Mucosa of rectum (tissue), 2 donors: Measurements from ENCODE around the gene RNF208.

Source experiments
- H3K27ac ChIP-seq, 2 donors: one replicate each; pipeline ENCODE4 v1.7.0; 2013; ENCODE audit warnings: inconsistent platforms in 2 of 2, low read depth in 2 of 2, low read length in 2 of 2
- H3K27me3 ChIP-seq, 2 donors: one replicate each; pipeline ENCODE4 v1.7.0; 2013; ENCODE audit warnings: low read length in 2 of 2; ENCODE audit not compliant: control insufficient read depth in 2 of 2, insufficient read depth in 2 of 2
- H3K36me3 ChIP-seq, 2 donors: one replicate each; pipeline ENCODE4 v1.7.0; 2013; ENCODE audit warnings: low read length in 2 of 2; ENCODE audit not compliant: control insufficient read depth in 2 of 2, insufficient read depth in 2 of 2
- H3K4me1 ChIP-seq, 2 donors: one replicate each; pipeline ENCODE4 v1.7.0; 2013; ENCODE audit warnings: low read length in 2 of 2, mild to moderate bottlenecking in 1 of 2; ENCODE audit not compliant: control insufficient read depth in 2 of 2, insufficient read depth in 2 of 2
- H3K4me3 ChIP-seq, 2 donors: one replicate each; pipeline ENCODE4 v1.7.0; 2013; ENCODE audit warnings: low read length in 2 of 2
- H3K9ac ChIP-seq, 2 donors: one replicate each; pipeline ENCODE4 v1.7.0; 2013; ENCODE audit warnings: low read length in 2 of 2, low read depth in 1 of 2, mild to moderate bottlenecking in 1 of 2
- H3K9me3 ChIP-seq, 2 donors: one replicate each; pipeline ENCODE4 v1.7.0; 2013; ENCODE audit warnings: low read length in 2 of 2; ENCODE audit not compliant: control insufficient read depth in 2 of 2
- donor health status: healthy.
- donor health status: Normal muscosa, but diverticular disease.

Gene RNF208

GRCh38 chr9:137253717-137254623 lies 31.9 kb upstream of the RNF208 start:
- H3K4me1 ChIP-seq = peaks cover 21 to 22% of the 10 kb centered on the region in 2 donors
- H3K4me3 ChIP-seq = peak overlapping the region; percentile 68 to 83
- H3K36me3 ChIP-seq = peaks cover 8 to 13% of the 10 kb centered on the region in 2 donors
- H3K9ac ChIP-seq = peak overlapping the region; percentile 77 to 89
- H3K27me3 ChIP-seq = no peaks in the 10 kb centered on the region
- H3K9me3 ChIP-seq = no peaks in the 10 kb centered on the region
- peak overlapping the region; percentile 52 to 80 for H3K27ac ChIP-seq

GRCh38 chr9:137252555-137253506 lies 30.8 kb upstream of the RNF208 start:
- Histone ChIP-seq H3K36me3 (peaks cover 5 to 9% of the 10 kb centered on the region in 2 donors), H3K4me1 (peaks cover 21 to 22% of the 10 kb centered on the region in 2 donors), H3K9ac (no peak overlapping the region), H3K4me3 (no peak overlapping the region), H3K27me3 (no peaks in the 10 kb centered on the region), H3K9me3 (no peaks in the 10 kb centered on the region), H3K27ac (no peak overlapping the region)

GRCh38 chr9:137251490-137252268 lies 29.6 kb upstream of the RNF208 start:
- Histone ChIP-seq H3K9ac (no peak overlapping the region), H3K36me3 (peaks cover 5% of the 10 kb centered on the region in 2 donors), H3K27me3 (no peaks in the 10 kb centered on the region), H3K4me3 (no peak overlapping the region), H3K9me3 (no peaks in the 10 kb centered on the region), H3K27ac (no peak overlapping the region), H3K4me1 (peaks cover 18% of the 10 kb centered on the region in 2 donors)

DNA sequence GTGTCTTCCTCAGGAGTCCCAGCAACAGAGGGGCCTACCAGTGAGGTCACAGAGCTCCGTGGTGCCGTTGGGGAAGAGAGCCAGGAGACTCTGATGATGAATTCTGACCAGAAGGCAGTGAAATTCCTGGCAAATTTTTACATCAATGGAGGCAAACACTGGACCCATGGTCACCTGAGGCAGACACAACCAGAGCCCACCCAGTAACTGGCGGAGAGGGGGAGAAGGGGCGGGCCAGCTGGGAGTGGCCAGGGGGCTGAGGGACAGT lies 29.1 kb upstream of the RNF208 start, which contains the start of gene STPG3:
STPG3 (plus strand) TSS at position 93 of the 268 bp plus-strand sequence; CDS start at position 94, 1 bp downstream.
- Histone ChIP-seq H3K27ac (no peak within 1 kb of the TSS), H3K4me3 (no peak within 1 kb of the TSS), H3K27me3 (no peaks in the 10 kb centered on the region), H3K9me3 (no peaks in the 10 kb centered on the region), H3K36me3 (peaks cover 0 to 1% of the 10 kb centered on the region in 2 donors), H3K9ac (no peak within 1 kb of the TSS), H3K4me1 (peaks cover 12 to 13% of the 10 kb centered on the region in 2 donors)

DNA sequence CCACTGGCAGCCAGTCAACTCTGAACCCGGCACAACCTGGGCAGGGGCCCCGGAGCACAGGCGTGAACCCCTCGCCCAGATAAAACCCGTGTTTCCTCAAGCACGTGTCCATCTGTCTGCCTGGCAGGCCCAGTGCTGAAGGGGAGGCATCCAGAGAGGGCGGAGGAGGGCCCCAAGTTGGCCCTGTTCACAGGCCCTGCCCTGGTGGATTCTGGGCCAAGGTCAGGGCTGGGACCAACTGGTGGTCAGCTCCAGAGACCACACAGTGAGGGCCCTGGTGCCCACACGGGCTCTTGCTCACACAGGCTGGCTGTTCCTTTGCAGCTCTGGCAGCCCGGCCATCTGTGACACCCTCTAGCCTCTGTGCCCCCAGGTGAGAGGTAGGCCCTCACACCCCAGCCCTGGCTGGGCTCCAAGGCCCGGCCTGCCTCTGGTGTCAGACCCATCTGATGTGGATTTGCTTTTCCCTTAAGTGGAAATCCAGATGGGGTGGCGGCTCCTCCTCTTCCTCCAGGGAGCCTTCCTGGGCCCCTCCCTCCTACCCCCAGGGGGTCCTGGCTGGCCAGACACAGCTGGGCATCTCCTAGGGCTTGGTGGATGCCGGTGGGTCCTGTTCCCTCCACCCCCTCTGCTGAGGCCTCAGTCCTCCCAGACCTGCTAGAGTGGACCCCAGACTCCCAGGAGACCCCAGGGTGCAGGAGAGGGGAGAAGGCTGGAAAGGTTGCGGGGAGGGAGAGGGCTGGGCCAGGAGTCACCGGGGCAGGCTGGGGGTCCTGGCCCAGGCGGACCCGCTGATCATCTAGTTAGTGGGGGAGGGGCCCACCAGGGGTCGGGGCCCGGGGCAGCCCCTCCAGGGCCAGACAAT lies 28.5 kb upstream of the RNF208 start:
- H3K9me3 ChIP-seq = no peaks in the 10 kb centered on the region
- no peaks in the 10 kb centered on the region for H3K27me3 ChIP-seq
- peaks cover 8 to 9% of the 10 kb centered on the region in 2 donors for H3K4me1 ChIP-seq
- H3K36me3 ChIP-seq = no peaks in the 10 kb centered on the region
- H3K4me3 ChIP-seq = no peak overlapping the region
- no peak overlapping the region for H3K27ac ChIP-seq
- no peak overlapping the region for H3K9ac ChIP-seq

GRCh38 chr9:137247916-137248175 lies 25.8 kb upstream of the RNF208 start:
- H3K36me3 ChIP-seq = peaks cover 10 to 11% of the 10 kb centered on the region in 2 donors
- no peak overlapping the region for H3K27ac ChIP-seq
- no peak overlapping the region for H3K4me3 ChIP-seq
- H3K9me3 ChIP-seq = no peaks in the 10 kb centered on the region
- no peak overlapping the region for H3K9ac ChIP-seq
- no peaks in the 10 kb centered on the region for H3K27me3 ChIP-seq
- peaks cover 11 to 15% of the 10 kb centered on the region in 2 donors for H3K4me1 ChIP-seq

GRCh38 chr9:137247135-137247915 lies 25.3 kb upstream of the RNF208 start:
- Histone ChIP-seq H3K4me1 (peaks cover 16 to 20% of the 10 kb centered on the region in 2 donors), H3K9ac (no peak overlapping the region), H3K4me3 (no peak overlapping the region), H3K27me3 (no peaks in the 10 kb centered on the region), H3K27ac (no peak overlapping the region), H3K36me3 (peaks cover 14 to 15% of the 10 kb centered on the region in 2 donors), H3K9me3 (no peaks in the 10 kb centered on the region)

DNA sequence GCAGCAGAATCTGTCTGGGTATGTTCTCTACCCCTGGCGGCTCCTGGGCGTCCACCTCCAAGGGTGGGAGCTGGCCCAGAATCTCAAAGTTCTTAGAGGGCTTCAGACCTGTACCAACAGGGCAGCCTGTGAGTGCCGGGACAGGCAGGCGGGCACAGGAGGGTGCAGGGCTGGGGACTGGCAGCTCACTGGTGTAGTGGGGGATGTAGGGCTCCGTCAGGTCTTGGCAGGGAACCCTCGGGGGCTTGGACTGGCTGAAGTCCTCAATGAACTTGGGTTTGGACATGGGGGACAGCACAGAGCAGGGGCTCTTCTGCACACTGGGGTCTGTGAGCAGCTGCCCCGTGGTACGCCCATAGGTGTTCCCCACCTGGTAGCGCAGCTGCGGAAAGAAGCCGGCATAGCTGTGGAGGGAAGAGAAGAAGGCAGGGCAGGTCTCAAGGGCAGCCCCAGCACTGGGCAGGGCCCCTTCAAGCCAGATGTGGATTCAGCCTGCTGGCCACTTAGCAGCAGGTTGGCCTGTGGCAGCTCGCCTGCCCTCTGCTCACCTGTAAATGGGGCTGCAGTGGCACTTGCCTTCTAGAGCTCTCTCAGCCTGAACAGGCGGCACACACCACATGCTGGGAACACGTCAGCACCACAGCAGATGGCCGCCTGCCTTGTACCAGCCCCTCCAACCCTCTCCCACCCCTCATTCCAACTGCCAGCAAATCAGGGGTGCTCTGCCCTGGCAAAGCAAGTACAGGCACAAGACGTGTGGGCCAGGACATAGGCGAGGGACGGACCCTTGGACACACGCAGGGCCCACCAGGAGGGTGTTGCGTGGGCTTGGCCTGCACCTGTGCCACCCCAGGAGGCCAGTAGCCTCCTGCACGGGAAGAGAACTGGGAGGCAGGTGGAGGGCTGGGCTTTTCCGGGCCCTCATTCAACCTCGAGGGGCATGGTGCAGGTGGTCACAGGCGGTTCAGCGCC lies 23.7 kb upstream of the RNF208 start:
- H3K9me3 ChIP-seq = no peaks in the 10 kb centered on the region
- no peak overlapping the region for H3K4me3 ChIP-seq
- no peak overlapping the region for H3K27ac ChIP-seq
- peaks cover 14 to 19% of the 10 kb centered on the region in 2 donors for H3K36me3 ChIP-seq
- H3K4me1 ChIP-seq = peaks cover 21 to 25% of the 10 kb centered on the region in 2 donors
- H3K9ac ChIP-seq = no peak overlapping the region
- H3K27me3 ChIP-seq = no peaks in the 10 kb centered on the region
